ENCODE results near the gene SELENOI.

GRCh38 chr2:26399771-26400376, 53.9 kb downstream of the SELENOI start:
- no peak for TF ChIP-seq CTCF (conservative IDR thresholded peaks at IDR 0.05)
- no peak for TF ChIP-seq ZFX (IDR thresholded peaks at IDR 0.05)

Measured in C4-2B (cell line).